Activated T-helper 17 cell treated with anti-CD3 and anti-CD28 coated beads, Interleukin-2, amount 50 U/mL, for 72 hours (primary cell): ENCODE data around the gene LCN15. TPM values are rescaled to one million over a fixed set of nuclear protein-coding genes. Genes with fewer than 3 reads are reported as not detected.
"Not testable (repeated sequence)": the region's sequence is repeated elsewhere in the genome, so short reads cannot be mapped to it uniquely, and the experiment has no call there.

Experiments used
- ATAC-seq: fragments of 150-1000 bp; cut with Tn5 transposase; replicated peaks from 2 replicates; pipeline ENCODE4 v1.10.0; 2021; ENCODE audit warnings: mild to moderate bottlenecking, moderate library complexity
- H3K27ac Mint-ChIP-seq: one replicate; pipeline ENCODE4 v1.8.0; 2022; ENCODE audit warnings: mixed read lengths
- H3K27me3 Mint-ChIP-seq: one replicate; pipeline ENCODE4 v1.8.0; 2022; ENCODE audit warnings: mixed read lengths
- H3K36me3 Mint-ChIP-seq: one replicate; pipeline ENCODE4 v1.8.0; 2022; ENCODE audit warnings: low read depth, mild to moderate bottlenecking, mixed read lengths
- H3K4me1 Mint-ChIP-seq: one replicate; pipeline ENCODE4 v1.8.0; 2022; ENCODE audit warnings: mixed read lengths
- H3K4me3 Mint-ChIP-seq: one replicate; pipeline ENCODE4 v1.8.0; 2022; ENCODE audit warnings: mild to moderate bottlenecking, mixed read lengths
- H3K9me3 Mint-ChIP-seq: one replicate; pipeline ENCODE4 v1.8.0; 2022; ENCODE audit warnings: mixed read lengths
- total RNA-seq, 2 donors: library from RNA; stranded (reverse); gene quantifications; one replicate each; pipeline ENCODE4 v1.2.3, GENCODE V29; 2022

LCN15 gene
- total RNA-seq, 2 donors from 2014 or later: not detected

- not testable (repeated sequence) for H3K36me3 Mint-ChIP-seq, ATAC-seq, H3K27ac Mint-ChIP-seq, H3K9me3 Mint-ChIP-seq, H3K27me3 Mint-ChIP-seq
- Mint-ChIP-seq H3K4me1 (peaks cover 18% of the 10 kb centered on the region), H3K4me3 (peak overlapping the region; percentile 69)
These were observed 24.6 kb upstream of the LCN15 start for GRCh38 chr9:136788644-136789522.

- Mint-ChIP-seq H3K36me3 (no peaks in the 10 kb centered on the region), H3K27ac (peak overlapping the region; percentile 73), H3K4me3 (peak overlapping the region; percentile 69), H3K9me3 (no peaks in the 10 kb centered on the region), H3K4me1 (peaks cover 18% of the 10 kb centered on the region), H3K27me3 (no peaks in the 10 kb centered on the region)
- ATAC-seq: no peak
These were observed 23.5 kb upstream of the LCN15 start for GRCh38 chr9:136787690-136788400.

- not testable (repeated sequence) for H3K9me3 Mint-ChIP-seq
These were observed 22.7 kb upstream of the LCN15 start for GRCh38 chr9:136786983-136787382.

GRCh38 chr9:136786451-136786850 is 22.1 kb upstream of the LCN15 start:
- H3K27ac Mint-ChIP-seq: no peak overlapping the region
- ATAC-seq: no peak
- H3K4me3 Mint-ChIP-seq: no peak overlapping the region
- H3K4me1 Mint-ChIP-seq: peaks cover 18% of the 10 kb centered on the region
- no peaks in the 10 kb centered on the region for H3K27me3 Mint-ChIP-seq
- H3K9me3 Mint-ChIP-seq: no peaks in the 10 kb centered on the region
- H3K36me3 Mint-ChIP-seq: no peaks in the 10 kb centered on the region

More at GRCh38 chr9:136786983-136787382, 22.7 kb upstream of the LCN15 start:
- H3K27me3 Mint-ChIP-seq, H3K4me3 Mint-ChIP-seq, H3K36me3 Mint-ChIP-seq, ATAC-seq, H3K27ac Mint-ChIP-seq: not testable (repeated sequence)
- H3K4me1 Mint-ChIP-seq: peaks cover 18% of the 10 kb centered on the region

- not testable (repeated sequence) for H3K27ac Mint-ChIP-seq
These were observed 21.4 kb upstream of the LCN15 start for GRCh38 chr9:136785565-136786355.

GRCh38 chr9:136784997-136785361 is 20.7 kb upstream of the LCN15 start:
- Mint-ChIP-seq H3K27me3 (no peaks in the 10 kb centered on the region), H3K36me3 (no peaks in the 10 kb centered on the region), H3K4me3 (no peak overlapping the region), H3K4me1 (peaks cover 18% of the 10 kb centered on the region), H3K27ac (peak overlapping the region; percentile 18), H3K9me3 (no peaks in the 10 kb centered on the region)
- ATAC-seq: peak; percentile 74

More at GRCh38 chr9:136785565-136786355, 21.4 kb upstream of the LCN15 start:
- not testable (repeated sequence) for H3K27me3 Mint-ChIP-seq, H3K9me3 Mint-ChIP-seq, ATAC-seq, H3K36me3 Mint-ChIP-seq, H3K4me3 Mint-ChIP-seq
- H3K4me1 Mint-ChIP-seq: peaks cover 18% of the 10 kb centered on the region

- H3K4me1 Mint-ChIP-seq: peaks cover 18% of the 10 kb centered on the region
- no peak overlapping the region for H3K4me3 Mint-ChIP-seq
- H3K27me3 Mint-ChIP-seq: peaks cover under 1% of the 10 kb centered on the region
- H3K36me3 Mint-ChIP-seq: no peaks in the 10 kb centered on the region
- ATAC-seq: no peak
- no peaks in the 10 kb centered on the region for H3K9me3 Mint-ChIP-seq
- peak overlapping the region; percentile 18 for H3K27ac Mint-ChIP-seq
These were observed 20.1 kb upstream of the LCN15 start for GRCh38 chr9:136784249-136784996.

- Mint-ChIP-seq H3K4me1 (peaks cover 13% of the 10 kb centered on the region), H3K27me3 (peaks cover 15% of the 10 kb centered on the region), H3K36me3 (no peaks in the 10 kb centered on the region), H3K9me3 (no peaks in the 10 kb centered on the region), H3K4me3 (no peak overlapping the region), H3K27ac (no peak overlapping the region)
- no peak for ATAC-seq
These were observed 18.1 kb upstream of the LCN15 start for GRCh38 chr9:136782452-136782851.

GRCh38 chr9:136779808-136780207 is 15.5 kb upstream of the LCN15 start:
- H3K9me3 Mint-ChIP-seq: no peaks in the 10 kb centered on the region

GRCh38 chr9:136777359-136777758 is 13.0 kb upstream of the LCN15 start:
- Mint-ChIP-seq H3K27me3 (peaks cover 19% of the 10 kb centered on the region), H3K27ac (no peak overlapping the region), H3K4me1 (peaks cover 11% of the 10 kb centered on the region), H3K9me3 (no peaks in the 10 kb centered on the region), H3K4me3 (no peak overlapping the region), H3K36me3 (no peaks in the 10 kb centered on the region)
- ATAC-seq: no peak

More at GRCh38 chr9:136779808-136780207, 15.5 kb upstream of the LCN15 start:
- H3K36me3 Mint-ChIP-seq: no peaks in the 10 kb centered on the region
- H3K4me3 Mint-ChIP-seq: no peak overlapping the region
- ATAC-seq: no peak
- peaks cover 19% of the 10 kb centered on the region for H3K27me3 Mint-ChIP-seq
- H3K4me1 Mint-ChIP-seq: peaks cover 10% of the 10 kb centered on the region
- no peak overlapping the region for H3K27ac Mint-ChIP-seq

- Mint-ChIP-seq H3K27ac (no peak overlapping the region), H3K4me3 (no peak overlapping the region), H3K4me1 (peaks cover 11% of the 10 kb centered on the region), H3K9me3 (no peaks in the 10 kb centered on the region), H3K36me3 (no peaks in the 10 kb centered on the region), H3K27me3 (peaks cover 19% of the 10 kb centered on the region)
- ATAC-seq: no peak
These were observed 12.6 kb upstream of the LCN15 start for GRCh38 chr9:136776947-136777346.

GRCh38 chr9:136775191-136775590 is 10.9 kb upstream of the LCN15 start:
- H3K4me3 Mint-ChIP-seq: no peak overlapping the region
- no peaks in the 10 kb centered on the region for H3K9me3 Mint-ChIP-seq
- no peak for ATAC-seq
- peaks cover 11% of the 10 kb centered on the region for H3K4me1 Mint-ChIP-seq
- H3K27me3 Mint-ChIP-seq: peaks cover 19% of the 10 kb centered on the region
- no peaks in the 10 kb centered on the region for H3K36me3 Mint-ChIP-seq
- no peak overlapping the region for H3K27ac Mint-ChIP-seq

GRCh38 chr9:136774416-136775045 is 10.2 kb upstream of the LCN15 start:
- H3K27ac Mint-ChIP-seq: no peak overlapping the region
- no peak for ATAC-seq
- no peak overlapping the region for H3K4me3 Mint-ChIP-seq
- H3K36me3 Mint-ChIP-seq: no peaks in the 10 kb centered on the region
- H3K27me3 Mint-ChIP-seq: peaks cover 21% of the 10 kb centered on the region
- peaks cover 11% of the 10 kb centered on the region for H3K4me1 Mint-ChIP-seq
- H3K9me3 Mint-ChIP-seq: no peaks in the 10 kb centered on the region
